CD4-positive, alpha-beta T cell treated with Interleukin-2 at 100 ng/mL for 4 hours (primary cell): ENCODE data around the gene HCRT.
"Not testable (repeated sequence)": the region's sequence is repeated elsewhere in the genome, so short reads cannot be mapped to it uniquely, and the experiment has no call there.

Experiments
- DNase-seq: peaks from one replicate; pipeline ENCODE4 v3.0.0-alpha.2; 2020; ENCODE audit warnings: low spot score

The HCRT gene

DNA sequence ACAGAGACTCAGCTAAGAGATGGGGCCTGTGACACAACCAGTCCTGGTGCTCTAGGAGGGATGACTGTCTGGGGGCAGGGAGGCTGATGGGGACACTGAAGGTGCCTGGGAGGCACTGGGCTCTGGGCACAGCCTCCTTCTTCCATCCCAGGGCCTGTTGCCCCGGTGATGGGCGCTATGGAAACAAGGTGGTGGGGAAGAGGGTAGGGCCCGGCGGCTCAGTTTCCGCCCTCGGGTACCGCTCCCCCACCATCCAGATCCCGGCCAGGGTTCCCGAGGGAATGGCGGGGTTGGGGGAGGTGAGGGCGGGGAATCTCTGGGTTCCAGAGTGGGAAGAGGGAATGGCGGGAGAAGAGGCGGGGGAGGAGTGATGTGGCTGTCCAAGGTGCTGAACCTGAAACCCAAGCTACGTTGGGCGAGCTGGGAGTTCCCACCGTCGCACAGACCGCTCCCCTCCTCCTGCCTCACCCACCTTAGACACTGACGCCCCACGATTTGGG, 5.3 kb downstream of the HCRT start:
- DNase-seq: no peak

DNA sequence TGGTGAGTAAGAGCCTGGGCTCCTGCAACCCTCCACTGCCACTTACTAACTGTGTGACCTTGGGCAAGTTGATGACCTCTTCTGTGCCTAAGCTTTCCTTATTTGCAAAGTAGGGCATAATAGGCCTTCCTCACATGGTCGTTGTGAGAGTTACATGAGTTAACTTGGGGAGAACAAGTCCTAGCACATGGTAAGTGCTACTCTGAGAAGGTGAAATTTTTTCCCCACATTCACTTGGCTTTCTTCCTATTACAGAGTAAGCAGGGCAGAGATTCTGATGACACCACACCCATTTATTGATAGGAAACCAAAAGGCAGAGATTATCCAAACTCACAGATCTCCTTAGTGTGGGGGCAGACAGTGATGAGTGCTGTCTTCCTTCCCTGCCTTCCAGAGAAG, 5.9 kb downstream of the HCRT start:
- DNase-seq: no peak

DNA sequence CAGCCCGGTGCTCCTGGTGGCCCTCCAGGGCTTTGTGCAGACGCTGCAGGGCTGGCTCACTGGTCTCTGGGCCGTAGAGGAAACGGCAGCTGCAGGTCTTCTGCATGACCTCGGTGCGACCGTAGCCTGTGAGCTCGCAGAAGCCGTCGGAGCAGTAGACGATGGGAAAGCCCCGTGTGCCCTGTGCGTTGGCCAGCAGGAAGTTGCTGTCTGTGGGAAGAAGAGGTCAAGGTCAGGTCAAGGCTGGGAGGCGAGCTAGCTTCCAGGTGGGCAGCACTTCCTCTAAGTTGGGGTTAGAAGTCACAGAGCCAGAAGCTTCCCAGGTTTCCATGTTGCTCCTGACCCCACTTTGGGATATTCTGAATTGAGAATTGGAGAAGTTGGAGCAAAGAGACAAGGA, 6.4 kb downstream of the HCRT start:
- no peak for DNase-seq

DNA sequence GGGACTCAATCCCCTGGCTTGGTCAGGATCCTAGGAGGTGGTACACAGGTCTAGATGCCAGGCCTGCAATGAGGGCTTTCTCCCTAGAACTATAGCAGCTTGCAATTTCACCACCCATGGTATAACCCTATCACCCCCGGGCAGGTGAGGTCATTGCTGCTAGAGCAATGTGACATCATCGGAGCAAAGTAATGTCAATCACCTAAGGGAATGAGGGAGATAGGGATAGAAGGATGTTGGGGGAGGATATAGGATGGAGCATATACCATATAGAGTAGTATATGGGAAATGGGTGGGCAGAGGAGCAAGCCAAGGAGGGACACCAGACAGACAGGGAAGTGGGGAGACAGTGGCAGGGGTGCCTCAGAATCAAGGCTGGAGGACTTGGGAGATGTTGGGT, 7.6 kb downstream of the HCRT start:
- no peak for DNase-seq

DNA sequence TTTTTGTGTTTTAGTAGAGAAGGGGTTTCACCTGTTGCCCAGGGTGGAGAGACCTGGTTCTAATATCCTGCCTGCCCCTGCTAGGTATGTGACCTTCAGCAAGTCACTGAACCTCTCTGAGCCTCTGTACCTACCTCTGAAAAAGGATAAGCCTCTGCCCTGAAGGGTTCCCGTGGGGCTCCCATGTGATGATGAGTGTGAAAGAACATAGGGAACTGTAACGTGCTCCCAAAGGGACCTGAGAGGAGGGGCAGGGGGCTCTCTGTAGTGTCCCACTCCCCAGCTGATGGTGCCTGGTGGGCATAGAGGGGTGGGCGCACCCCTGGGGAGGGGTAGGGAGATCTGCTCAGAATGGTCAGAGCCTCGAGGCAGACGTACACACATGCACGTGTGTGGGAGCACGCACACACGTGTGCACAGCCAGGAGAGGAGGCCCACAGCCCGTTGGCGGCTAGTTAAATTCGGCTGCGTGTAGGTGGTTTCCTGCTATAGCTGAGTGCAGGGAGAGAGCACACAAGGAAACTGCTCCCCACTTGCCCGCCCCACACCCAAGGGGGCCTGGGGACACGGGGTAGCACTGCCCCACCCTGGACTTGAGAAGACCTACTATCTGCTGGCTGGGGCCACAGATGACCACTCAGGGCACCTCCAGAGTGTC, 11.0 kb downstream of the HCRT start:
- no peak for DNase-seq

DNA sequence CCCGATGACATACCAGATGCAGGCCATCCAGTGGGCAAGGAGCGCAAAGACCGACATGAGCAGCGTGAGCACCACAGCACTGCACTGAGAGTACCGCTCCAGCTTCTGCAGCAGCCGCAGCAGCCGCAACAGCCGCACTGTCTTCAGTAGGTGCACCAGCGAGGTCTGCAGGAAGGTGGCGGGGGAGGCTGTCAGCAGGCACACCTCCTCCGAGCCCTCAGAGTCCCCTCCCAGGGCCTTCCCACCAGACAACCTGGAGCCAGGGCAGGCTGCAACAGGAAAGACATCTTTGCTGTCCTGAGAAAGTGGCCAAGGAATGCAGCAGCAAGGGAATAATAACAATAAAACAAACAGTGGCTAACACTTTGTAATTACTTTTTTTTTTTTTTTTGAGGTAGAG, 13.4 kb downstream of the HCRT start:
- no peak for DNase-seq

DNA sequence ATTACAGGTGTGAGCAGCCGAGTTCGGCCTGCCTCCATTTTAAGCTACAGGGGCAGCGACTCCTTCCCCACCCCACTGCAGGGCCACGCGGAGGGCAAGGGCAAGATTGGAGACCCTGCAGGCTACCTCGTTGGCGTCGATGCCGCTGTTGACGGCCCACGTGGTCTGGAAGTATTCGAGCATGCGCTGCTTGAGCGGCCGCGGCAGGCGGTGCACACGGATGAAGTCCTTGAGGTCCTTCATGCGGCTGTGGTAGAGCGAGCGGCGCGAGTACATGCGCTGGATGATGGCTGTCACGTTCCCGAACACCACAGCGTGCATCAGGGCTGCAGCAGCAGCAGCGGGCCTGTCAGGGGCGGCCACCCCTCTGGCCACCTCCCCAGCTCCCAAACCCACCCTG, 15.9 kb downstream of the HCRT start:
- DNase-seq: no peak

DNA sequence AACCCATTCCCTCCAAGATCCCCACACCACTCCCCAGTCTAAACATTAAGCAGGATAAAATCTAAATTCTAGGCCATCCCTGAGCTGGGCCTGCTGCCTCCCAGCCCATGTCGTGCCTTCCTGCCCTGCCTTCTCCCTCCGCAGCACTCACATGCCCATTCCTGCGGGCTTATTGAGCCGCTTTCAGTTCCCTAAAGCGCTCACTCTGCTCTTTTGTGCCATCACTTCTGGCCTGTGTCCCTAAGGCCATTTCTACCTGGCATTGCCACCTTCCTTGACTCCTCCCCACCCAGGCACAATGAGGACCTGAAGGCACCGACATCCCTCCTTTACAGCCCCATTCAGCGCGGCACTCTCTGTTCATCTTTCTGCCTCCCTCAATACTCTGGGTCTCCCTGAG, 17.4 kb downstream of the HCRT start:
- DNase-seq: no peak

DNA sequence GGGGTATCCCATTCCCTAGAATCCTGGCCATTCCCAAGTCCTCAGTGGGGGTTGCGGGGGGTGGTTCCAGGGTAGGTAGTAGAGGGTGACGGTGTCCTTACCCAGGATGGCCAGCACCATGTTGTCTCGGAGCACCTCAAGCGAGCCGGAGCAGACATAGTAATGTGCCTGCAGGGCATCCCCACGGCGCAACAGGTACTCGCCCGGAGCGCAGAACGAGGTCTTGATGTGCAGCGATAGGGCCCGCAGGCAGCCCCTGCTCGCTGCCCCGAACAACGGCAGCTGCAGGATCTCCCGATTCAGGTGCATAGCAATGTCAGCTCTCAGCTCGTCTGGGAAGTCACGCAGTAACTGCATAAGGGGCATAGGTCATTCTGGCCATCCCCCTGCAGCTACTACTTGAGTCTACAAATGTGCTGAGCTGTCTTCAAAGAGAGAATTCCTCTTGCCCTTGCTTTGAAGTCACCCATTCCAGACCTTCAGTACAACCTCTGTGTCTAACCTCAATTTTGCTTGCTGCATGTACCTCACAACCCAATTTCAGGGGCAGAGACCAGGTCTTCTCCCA, 19.0 kb downstream of the HCRT start:
- no peak for DNase-seq

DNA sequence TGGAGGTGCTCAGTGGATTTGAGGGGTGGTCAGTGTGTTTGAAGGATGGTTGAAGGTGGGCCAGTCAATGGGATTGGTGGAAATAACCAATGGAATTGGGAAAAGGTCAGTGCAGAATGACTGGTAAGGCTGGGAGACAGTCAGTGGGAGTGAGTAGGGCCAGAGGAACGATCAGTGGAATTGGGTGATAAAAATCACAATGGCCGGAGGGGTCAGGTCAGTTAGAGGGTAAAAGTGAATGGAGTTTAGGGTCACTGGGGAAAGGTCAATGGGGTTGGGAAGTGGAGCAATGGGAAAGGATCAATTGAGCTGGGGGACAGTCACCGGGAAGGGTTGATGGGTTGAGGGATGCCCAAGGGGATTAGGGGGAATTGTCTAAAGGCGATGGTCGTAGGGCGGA, 19.5 kb downstream of the HCRT start:
- no peak for DNase-seq

DNA sequence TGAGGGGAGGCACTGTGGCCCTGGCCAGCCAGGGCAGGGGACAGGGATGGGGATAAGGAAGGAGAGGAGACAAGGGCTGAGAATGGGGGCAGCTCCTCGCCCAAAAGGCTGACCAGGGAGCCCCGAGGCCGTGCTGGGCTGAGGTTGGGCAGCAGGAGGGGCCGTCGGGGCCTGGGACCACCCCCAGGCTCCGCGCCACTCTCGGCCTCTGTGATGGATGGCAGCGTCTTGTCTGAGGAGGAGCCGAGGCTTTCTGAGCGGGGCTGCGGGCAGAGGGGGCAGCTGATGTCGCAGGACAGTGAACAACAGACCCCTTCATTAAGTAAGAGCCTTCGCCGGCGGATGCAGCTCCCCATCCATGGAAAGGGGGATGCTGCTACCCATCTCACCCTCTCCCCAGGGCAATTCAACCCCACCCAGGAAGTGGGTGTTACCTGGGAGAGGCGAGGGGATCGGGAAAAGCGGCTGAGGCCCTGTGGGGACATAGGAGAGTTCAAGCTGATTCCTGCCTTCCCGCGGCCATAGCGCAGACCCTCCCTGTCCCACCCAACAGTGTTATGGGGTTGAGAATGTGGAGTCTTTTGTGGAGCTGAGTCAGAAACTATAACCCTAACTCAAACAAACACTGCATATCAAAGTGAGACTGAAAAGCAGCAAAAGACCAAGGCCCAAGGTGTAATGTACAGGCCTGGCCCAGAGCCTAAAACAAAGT, 21.4 kb downstream of the HCRT start:
- DNase-seq: no peak

DNA sequence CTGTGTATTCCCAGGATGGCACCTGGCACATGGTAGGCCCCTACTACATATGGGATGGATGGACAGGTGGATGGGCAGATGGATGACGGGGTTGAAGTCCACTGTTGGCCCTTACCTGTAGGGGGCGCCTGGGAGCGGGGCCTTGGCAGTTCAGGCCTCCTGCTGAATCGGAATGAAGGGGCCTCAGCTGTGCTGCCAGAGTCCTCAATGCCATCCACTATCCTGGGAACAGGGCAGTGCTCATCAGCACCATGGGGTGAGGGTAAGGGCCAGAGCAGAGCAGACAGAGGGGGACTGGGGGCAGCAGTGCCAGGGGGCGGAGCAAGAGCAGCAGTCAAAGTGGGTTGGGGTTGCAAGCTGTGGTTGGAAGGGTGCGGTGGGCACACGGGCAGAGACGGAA, 22.1 kb downstream of the HCRT start:
- no peak for DNase-seq

DNA sequence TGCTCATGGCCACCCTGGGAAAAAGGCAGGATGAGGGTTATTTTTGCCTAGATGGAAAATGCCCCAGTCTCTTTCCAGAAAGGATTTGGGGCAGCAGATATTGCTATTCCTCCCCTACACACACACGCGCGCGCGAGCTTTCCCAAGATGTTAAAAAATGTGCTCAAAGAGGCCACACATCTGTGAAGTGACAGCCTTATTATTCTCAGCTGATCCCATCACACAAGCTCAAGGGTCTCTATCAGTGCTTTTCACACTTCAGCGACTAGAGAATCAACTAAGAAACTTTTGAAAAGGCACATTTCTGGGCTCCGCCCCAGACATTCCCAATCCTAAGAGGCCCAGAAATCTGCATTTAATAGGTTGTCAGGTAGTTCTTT, 24.7 kb downstream of the HCRT start:
- no peak for DNase-seq

DNA sequence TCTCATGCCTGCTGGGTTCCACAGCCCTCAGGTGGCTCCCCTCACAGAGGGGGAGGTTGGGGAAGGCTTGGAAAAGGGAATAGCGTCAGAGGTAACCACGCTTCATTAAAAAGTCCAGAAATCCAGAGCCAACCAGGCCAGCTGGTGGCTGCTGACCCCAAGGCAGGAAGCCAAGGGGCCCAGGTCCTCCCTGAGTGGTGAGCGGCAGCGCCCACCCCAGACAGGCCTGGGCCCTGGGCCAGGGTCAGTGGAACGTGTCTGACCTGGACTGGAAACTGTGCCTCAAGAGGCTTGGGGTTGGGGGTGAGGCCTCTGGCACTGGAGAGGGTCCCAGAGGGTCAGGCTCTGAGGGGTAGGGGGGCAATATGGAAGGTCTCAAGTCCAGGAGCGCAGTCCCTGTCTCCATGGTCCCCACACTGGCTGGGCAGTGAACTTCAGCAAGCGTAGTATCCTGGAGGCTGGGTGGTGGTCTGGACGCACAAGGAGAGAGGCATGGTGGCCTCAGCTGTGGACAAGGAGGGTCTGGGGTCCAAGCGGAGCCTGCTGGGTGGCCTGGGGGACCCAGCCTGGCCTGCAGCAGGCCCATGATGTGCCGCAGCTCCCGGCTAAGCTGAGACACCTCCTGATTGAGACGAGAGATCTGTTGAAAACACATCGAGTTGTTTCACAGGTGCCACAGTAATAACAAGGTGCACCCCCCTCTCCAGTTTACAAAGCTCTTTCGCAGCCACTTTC, 25.3 kb downstream of the HCRT start:
- no peak for DNase-seq

DNA sequence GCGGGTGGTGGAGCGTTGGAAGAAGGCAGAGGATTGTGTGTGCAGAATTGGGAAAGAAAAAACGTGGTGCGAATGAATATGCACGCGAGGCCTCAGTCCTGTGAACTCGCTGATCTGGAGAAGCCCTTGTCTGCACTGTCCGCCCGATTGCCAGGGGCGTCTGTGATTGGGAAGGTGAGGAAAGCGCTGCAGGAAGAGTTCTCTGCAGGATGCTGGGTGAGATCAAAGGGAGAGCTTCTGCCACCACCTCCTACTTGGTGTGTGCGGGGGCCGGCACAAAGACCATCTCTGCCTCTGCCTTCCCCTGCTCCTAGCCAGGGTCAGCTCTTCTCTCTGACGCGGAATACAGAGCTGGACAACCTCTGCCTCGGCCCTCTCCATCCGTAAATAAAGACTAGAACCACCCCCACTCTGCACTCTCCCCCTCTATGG, 29.6 kb downstream of the HCRT start:
- no peak for DNase-seq

DNA sequence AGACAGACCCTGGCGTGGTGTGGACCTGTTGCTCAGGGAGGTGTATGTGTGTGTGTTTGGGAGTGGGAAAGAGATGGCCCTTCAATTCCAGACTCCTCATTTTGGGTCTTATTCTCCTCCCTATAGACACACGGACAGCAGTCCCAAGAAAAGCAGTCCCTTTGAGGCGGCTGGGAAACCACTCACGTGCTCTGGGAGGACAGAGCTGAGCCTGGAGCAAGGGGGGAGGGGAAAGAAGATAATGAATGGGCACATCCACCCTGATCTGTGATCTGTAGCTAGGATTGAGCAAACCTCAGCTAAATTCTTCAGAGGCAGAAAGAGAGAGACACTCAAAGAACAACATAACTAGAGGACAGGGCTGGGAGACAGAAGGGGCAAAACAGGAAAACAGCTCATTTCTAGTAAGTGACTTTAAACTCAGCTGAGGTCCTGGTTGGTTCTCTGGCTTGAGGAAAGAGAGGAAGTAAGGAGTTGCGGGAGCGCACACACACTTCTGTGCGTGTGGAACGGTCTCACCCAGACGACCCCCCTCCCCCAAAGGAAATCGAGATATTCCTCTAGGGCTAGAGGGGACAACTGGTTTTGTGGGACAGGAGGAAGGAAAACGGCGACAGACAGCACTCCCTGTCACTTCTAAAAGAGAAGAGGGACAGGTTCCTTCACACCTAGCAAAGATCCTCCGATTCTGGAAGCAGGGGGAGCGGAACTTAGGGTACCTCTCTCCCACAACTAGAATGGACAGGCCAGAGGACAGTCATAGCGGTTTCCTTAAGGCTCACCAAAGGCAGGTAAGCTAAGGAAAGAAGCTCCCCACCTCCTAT, 31.1 kb downstream of the HCRT start:
- DNase-seq: no peak

DNA sequence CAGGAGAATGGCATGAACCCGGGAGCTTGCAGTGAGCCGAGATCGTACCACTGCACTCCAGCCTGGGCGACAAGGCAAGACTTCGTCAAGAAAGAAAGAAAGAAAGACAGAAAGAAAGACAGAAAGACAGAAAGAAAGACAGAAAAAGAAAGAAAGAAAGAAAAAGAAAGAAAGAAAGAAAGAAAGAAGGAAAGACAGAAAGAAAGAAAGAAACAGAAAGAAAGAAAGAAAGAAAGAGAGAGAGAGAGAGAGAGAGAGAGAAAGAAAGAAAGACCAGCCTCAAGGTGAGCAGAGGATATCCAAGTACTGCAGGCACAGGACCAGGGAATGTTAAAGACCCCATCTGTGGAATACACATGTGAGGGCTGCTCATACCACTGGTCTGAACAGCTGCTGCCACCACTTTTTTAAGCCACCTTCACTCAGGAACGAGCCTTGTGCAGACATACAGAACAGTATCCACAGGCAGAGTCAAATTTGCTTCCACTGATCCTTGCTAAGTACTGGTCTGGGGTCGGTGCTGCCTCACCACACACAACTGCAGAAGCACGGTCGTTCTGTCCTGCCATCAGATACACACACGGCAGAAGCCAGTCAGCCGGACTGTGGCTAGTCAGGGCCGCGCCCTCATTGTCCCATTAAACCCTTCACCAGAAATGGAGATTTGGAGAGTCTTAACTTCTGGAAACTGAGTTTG, 38.2 kb downstream of the HCRT start:
- no peak for DNase-seq

DNA sequence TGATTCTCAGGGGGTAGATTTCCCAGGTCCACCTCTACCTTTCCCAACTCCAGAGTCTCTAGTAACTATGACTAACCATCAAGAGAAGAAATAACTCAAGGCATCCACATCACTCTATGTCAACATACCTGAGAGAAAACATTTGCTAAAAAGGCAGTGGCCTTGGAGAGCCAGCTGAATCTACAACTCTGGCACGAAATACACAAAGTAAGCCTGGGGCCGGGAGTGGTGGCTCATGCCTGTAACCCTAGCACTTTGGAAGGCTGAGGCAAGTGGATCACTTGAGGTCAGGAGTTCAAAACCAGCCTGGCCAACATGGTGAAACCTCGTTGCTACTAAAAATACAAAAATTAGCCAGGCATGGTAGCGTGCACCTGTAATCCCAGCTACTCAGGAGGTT, 42.1 kb downstream of the HCRT start:
- DNase-seq: not testable (repeated sequence)

DNA sequence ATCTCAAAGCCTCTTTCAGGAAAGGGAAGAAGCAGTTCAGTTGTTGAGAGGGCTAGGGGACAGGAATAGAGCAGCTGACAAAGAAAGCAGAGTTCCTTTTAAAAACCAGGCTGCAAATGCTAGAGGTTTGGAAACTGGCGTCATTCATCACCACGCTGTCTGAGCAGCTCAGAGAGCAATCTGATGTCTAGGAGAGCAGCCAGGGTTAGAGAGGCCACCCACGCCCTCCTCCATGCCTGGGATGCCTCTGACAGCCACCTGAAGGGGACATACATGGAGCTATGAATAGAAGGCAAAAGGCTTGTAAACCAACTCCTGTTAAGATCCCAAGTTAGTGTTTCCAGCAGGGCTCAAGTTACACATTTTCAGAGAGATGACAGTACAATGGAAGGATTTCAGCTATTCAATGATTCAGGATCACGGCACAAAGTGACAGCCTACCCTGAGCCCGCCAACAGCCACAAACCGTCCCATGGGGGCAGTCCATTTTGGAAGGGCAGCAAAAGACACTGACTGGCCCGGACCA, 42.8 kb downstream of the HCRT start:
- DNase-seq: no peak

DNA sequence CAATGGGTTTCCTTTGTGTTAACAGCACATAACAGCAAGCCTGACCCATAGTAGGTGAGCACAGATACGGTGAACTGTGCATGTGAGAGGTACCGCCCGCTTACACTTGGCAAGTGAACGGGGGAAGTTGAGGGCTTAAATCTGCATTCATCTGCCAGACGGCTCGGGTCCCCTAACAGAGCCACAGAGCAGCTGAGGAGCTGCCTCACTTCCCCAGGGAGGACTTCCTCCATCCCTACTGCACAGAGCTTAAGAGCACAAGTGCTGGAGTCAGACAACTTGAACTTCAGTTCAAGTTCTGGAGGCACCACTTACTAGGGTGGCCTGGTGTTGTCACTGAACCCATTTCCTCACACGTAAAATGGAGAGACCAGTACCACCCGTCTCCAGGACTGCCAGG, 43.9 kb downstream of the HCRT start:
- no peak for DNase-seq

DNA sequence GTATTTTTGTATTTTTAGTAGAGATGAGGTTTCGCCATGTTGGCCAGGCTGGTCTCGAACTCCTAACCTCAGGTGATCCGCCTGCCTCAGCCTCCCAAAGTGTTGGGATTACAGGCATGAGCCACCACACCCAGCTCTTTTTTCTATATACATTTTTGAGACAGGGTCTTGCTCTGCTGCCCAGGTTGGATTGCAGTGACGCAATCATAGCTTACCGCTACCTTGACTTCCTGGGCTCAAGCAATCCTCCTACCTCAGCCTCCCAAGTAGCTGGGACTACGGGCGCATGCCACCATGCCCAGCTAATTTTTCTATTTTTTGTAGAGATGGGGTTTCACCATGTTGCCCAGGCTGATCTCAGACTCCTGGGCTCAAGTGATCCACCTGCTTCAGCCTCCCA, 44.6 kb downstream of the HCRT start:
- DNase-seq: not testable (repeated sequence)
